GM19240 (cell line): Measurements from ENCODE around the gene MED12L.

ENCODE experiments used
- DNase-seq: peaks from one replicate; pipeline ENCODE4 v3.0.0; 2011; ENCODE audit warnings: low spot score; ENCODE audit not compliant: insufficient read length

Gene MED12L

GRCh38 chr3:151445273-151446001 is 360.0 kb downstream of the MED12L start:
- no peak for DNase-seq

GRCh38 chr3:151446002-151446340 is 360.5 kb downstream of the MED12L start:
- no peak for DNase-seq

DNA sequence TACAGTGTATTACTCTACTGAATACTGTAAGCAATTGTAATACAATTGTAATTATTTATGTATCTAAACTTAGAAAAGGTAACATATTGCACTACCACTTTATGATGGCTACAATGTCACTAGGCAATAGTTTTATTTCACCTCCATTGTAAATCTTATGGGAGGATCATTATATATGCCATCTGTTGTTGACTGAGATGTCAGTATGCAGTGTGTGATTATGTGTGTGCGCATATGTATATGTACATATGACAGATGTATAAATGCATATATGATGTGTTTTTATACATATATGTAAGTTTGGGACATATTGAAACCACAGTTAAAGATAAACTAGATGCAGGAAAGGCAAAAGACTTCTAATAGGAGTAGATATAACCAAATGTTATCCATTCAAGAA is 366.9 kb downstream of the MED12L start:
- DNase-seq, result no peak

- no peak for DNase-seq
Observed at GRCh38 chr3:151452841-151453240, 367.4 kb downstream of the MED12L start.

GRCh38 chr3:151456065-151456464 is 370.6 kb downstream of the MED12L start:
- DNase-seq, result no peak

DNA sequence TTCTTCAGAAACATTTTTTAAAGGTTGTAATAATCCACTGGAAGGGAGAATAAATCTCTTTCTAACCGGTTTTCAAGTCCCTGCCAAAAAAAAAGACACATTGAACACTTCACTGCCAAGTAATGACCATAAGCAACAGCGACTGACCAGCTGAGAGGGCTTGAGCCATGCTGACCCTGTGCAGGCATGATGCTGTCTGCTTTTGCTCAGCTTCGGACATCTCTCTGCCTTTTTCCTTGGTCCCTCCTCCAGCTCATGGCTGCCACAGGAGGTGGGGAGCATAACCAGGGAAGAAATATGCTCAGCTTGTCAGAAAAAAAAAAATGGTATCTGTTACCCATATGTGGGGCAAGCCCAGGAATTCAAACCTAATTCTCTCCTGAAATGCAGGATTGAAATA is 373.9 kb downstream of the MED12L start:
- no peak for DNase-seq

DNA sequence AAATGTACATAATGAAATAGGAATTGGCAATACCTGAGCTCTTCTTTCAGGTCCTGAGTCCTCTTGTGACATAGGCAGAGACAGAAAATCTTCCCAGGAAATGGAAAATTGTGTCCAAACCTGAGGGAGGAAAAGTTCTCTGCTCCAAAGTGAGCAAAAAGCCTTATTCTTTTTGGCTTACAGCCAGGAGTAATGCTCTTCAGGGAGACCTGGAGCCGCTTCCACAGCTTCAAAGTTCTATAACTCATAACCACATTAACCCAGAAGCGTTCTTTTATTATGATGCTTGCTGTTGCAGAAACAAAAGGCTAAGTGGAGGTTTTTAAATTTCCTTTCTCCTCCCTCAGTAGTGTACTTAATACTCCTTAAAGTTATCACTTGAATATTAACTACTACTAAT is 374.8 kb downstream of the MED12L start:
- no peak for DNase-seq

DNA sequence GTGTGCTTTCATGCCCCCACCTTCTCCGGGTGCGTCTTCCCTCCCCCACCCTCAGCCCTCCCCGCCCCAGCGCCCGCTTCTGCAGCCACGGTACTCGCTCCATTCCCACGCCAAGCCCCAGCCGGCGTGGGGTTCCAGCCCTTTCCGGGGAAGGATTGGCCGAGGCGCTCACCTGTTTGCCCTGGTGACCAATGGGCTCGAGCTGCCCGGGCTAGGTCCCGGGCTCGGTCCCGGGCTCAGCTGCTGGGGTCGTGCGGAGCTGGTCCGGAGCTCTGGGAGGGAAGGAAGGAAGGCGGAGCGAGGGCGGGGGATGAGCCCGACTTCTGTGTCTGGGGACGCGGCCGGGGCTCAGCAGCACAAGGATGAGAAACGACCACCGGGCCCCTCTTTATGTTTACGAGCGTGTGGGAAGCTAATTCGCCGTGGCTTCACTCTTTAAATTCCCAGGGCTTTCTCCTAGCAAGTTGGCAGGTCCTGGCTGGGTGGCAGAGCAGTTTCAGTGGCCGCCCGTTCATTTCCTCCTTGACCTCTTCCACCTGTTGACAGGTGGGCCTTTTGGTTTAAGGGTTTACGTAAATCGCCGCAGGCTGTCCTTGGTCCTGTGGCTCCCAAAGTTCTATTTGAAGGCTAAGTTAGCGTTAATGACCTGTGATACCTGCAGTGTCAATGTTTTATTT is 375.4 kb downstream of the MED12L start, which contains the start of gene IGSF10:
Gene IGSF10, minus strand, starts transcription at position 288 of the 677 bp plus-strand sequence. CDS start 2,352 bp downstream, outside the sequence.
- DNase-seq, result no peak

DNA sequence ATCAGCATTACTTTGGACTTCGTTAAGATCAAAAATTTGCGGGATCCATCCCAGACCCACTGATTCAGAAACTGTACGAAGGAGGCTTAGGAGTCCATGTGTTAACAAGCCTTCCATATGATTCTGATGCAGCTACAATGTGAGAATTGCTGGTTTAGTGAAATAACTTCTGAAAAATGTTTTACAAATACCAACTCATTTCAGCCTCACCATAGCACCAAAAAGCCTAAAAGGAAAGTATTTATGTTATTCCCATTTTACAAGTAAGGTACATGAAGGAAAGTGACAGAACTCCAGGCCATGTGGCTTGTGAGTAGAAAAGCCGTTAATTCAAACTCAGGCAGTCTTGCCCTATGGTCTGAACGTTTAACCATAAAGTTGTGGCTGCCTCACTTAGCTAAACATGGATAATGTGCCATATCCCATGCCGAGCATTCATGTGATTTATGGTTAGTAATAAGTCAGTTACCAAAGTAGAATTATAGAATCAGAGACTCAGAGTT is 376.9 kb downstream of the MED12L start:
- DNase-seq, result no peak

DNA sequence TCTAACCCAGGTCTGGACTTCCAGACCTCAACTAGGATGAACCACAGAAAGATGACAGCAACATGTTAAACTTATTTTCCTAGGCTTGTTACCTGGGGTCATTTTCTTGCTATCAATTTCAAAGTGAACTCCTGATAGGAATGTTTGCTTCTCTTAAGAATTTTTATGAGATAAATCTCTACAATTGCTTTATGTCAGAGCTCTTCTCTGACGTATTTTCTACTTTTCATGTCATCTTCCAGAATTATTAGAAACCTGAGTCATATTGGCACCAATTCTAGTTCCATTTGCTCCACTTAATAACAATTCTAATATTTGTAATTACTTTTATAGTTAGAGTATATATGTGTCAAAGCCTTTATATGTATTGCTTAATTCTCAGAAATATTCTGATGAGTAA is 377.5 kb downstream of the MED12L start:
- DNase-seq, result no peak

GRCh38 chr3:151467069-151467468 is 381.6 kb downstream of the MED12L start:
- DNase-seq, result no peak

- DNase-seq, result peak; percentile 6
Observed at GRCh38 chr3:151468284-151468917, 382.9 kb downstream of the MED12L start.

GRCh38 chr3:151476344-151477018 is 391.0 kb downstream of the MED12L start:
- DNase-seq, result no peak

DNA sequence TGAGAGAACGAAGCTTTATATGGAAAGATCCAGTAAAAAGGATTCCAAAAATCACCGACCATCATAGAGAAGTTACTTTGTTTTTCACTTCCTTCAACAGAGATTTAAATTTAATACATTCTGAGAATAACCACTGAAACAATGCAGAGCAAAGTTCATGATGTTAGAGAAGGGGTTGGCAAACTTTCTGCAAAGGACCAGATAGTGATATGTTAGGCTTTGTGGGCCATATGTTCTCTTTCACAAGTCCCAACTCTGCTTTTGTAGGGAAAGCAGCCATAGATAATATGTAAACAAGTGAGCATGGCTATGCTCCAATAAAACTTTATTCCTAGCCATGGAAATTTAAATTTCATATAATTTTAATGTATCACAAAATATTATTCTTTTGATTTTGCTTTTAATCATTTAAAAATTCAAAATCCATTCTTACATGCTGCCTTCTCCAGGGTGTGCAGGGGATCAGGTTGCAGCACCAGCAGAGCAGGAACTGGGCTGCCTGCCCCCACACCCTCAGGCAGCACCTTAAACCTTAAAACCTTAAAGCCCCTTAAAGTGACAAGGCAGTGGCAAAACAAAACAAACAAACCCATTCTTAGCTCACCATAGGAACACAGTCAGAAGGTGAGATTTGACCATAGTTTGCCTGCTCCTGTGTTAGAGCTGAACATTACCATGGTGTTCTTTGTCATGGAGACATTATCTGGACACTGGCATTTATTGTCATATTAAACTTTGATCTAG is 392.3 kb downstream of the MED12L start:
- no peak for DNase-seq

DNA sequence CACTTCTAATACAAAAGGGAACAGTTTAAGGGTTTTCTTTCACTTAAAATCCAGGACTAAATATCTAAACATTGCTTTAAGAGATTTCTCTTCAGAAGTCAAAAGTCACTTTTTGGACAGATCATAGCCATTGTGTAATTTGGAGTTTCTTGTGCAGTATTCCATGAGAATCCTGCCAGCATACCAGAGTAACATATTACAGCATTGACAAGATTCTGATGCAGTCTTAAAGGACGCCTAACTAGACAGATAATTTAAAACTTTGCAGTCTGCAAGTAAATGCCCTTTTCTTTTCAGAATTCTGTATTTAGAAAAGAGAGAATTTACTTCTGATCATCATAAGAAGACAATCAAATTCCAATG is 392.9 kb downstream of the MED12L start:
- DNase-seq, result no peak

GRCh38 chr3:151479452-151479851 is 394.0 kb downstream of the MED12L start:
- no peak for DNase-seq

GRCh38 chr3:151480492-151480891 is 395.0 kb downstream of the MED12L start:
- no peak for DNase-seq

DNA sequence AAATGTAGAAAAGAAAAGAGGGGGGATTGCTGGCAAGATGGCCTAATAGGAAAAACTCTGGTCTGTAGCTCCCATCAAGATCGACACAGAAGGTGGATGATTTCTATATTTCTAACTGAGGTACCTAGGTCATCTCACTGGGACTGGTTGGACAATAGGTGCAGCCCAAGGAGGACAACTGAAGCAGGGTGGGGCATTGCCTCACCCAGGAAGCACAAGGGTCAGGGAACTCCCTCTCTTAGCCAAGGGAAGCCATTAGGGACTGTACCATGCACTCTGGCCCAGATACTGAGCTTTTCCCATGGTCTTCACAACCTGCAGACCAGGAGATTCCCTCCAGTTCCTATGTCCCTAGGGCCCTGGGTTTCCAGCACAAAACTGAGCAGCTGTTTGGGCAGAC is 398.0 kb downstream of the MED12L start:
- no peak for DNase-seq

- no peak for DNase-seq
Observed at GRCh38 chr3:151483961-151484520, 398.6 kb downstream of the MED12L start.
